ENCODE measurements around the gene ADGRD1. TPM values are rescaled to one million over a fixed set of nuclear protein-coding genes. Genes with fewer than 3 reads are reported as not detected.

The ADGRD1 gene
- total RNA-seq, 1 experiment from 2014 or later, result 0.77 TPM

GRCh38 chr12:131092901-131093603 lies 139.3 kb downstream of the ADGRD1 start (continued):
- no peak for TF ChIP-seq CTCF (IDR thresholded peaks at IDR 0.05)

DNA sequence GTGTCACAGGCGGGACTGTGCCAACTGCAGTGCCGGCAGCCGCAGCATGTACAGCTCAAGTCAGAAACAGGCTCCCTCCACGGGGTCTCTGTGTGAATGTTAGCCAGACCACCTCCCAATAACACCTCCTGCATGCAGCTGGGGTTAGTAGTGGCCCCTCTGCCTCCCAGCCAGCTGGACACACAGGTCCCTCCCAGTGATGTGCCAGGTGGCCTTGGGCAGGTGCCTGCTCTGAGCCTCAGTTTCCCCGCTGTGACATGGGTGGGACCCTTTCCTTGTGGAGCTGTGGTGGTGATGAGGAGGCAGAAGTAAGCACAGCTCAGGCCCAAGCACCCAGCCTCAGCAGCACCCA lies 139.9 kb downstream of the ADGRD1 start:
- Mint-ChIP-seq H3K27ac (no peak overlapping the region), H3K9me3 (no peaks in the 10 kb centered on the region), H3K4me3 (no peak overlapping the region), H3K4me1 (no peaks in the 10 kb centered on the region), H3K27me3 (ENCODE audit: low read depth) (no peaks in the 10 kb centered on the region), H3K36me3 (no peaks in the 10 kb centered on the region)
- DNase-seq (ENCODE audit: low spot score) (peak; percentile 4), ATAC-seq (no peak)
- TF ChIP-seq ATF6 (CRISPR knock-in tag; IDR thresholded peaks at IDR 0.05), result no peak
- TF ChIP-seq, protein P1, sequence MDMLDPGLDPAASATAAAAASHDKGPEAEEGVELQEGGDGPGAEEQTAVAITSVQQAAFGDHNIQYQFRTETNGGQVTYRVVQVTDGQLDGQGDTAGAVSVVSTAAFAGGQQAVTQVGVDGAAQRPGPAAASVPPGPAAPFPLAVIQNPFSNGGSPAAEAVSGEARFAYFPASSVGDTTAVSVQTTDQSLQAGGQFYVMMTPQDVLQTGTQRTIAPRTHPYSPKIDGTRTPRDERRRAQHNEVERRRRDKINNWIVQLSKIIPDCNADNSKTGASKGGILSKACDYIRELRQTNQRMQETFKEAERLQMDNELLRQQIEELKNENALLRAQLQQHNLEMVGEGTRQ (CRISPR knock-in tag; IDR thresholded peaks at IDR 0.05), result no peak
- no peak for TF ChIP-seq MYBL2 (CRISPR knock-in tag; IDR thresholded peaks at IDR 0.05)
- no peak for TF ChIP-seq CDX4 (CRISPR knock-in tag; IDR thresholded peaks at IDR 0.05; ENCODE audit: borderline replicate concordance)
- TF ChIP-seq NFE2L1 (CRISPR knock-in tag; IDR thresholded peaks at IDR 0.05), result no peak
- TF ChIP-seq FOXP1 (CRISPR knock-in tag; IDR thresholded peaks at IDR 0.05; ENCODE audit: borderline replicate concordance), result no peak
- no peak for TF ChIP-seq ZNF317 (CRISPR knock-in tag; IDR thresholded peaks at IDR 0.05; ENCODE audit: borderline replicate concordance, low read depth)
- no peak for TF ChIP-seq ESRRA (CRISPR knock-in tag; IDR thresholded peaks at IDR 0.05; ENCODE audit: borderline replicate concordance)
- no peak for TF ChIP-seq ZNF416 (CRISPR knock-in tag; IDR thresholded peaks at IDR 0.05)
- TF ChIP-seq PREB (CRISPR knock-in tag; IDR thresholded peaks at IDR 0.05; ENCODE audit: borderline replicate concordance), result no peak
- no peak for TF ChIP-seq HMGA2 (CRISPR knock-in tag; IDR thresholded peaks at IDR 0.05)
- TF ChIP-seq NFYB (CRISPR knock-in tag; conservative IDR thresholded peaks at IDR 0.05; ENCODE audit: low read depth), result no peak
- no peak for TF ChIP-seq JAZF1 (CRISPR knock-in tag; IDR thresholded peaks at IDR 0.05)
- no peak for TF ChIP-seq EMX1 (CRISPR knock-in tag; IDR thresholded peaks at IDR 0.05)
- TF ChIP-seq ZBTB21 (CRISPR knock-in tag; IDR thresholded peaks at IDR 0.05; ENCODE audit: borderline replicate concordance), result no peak
- TF ChIP-seq PRDM15 (CRISPR knock-in tag; IDR thresholded peaks at IDR 0.05), result no peak
- CTCF ChIA-PET, result interaction anchor here (0.6 to 1.2 kb wide), 4 partner anchors 11 to 361 kb away, joined by 3 to 7 read pairs (median 4); no protein-coding TSS in a partner anchor
- POLR2A ChIA-PET, result no interaction called here

Data from WTC11 (cell line).